Activated CD4-positive, alpha-beta memory T cell treated with anti-CD3 and anti-CD28 coated beads for 36 hours (primary cell): ENCODE measurements around the gene USP15. TPM values are rescaled to one million over a fixed set of nuclear protein-coding genes. Genes with fewer than 3 reads are reported as not detected.

Experiments used
- CTCF ChIA-PET: fragments of 350-600 bp; sonication (Branson Sonifier 250); formaldehyde crosslinking; loops from one replicate; lab custom pipeline; 2021; ENCODE audit warnings: antibody characterized with exemption, inconsistent platforms; lab: Charles Lee
- POLR2A ChIA-PET: fragments of 350-600 bp; sonication (Branson Sonifier 250); formaldehyde crosslinking; loops from one replicate; lab custom pipeline; 2021; ENCODE audit warnings: antibody characterized with exemption; lab: Charles Lee
- DNase-seq: peaks from one replicate; pipeline ENCODE4 v3.0.0-alpha.2; 2020
- H3K27ac Mint-ChIP-seq: one replicate; pipeline ENCODE4 v1.8.0; 2021; ENCODE audit warnings: mixed read lengths
- H3K27me3 Mint-ChIP-seq: one replicate; pipeline ENCODE4 v1.8.0; 2021; ENCODE audit warnings: mixed read lengths
- H3K36me3 Mint-ChIP-seq: one replicate; pipeline ENCODE4 v1.8.0; 2021; ENCODE audit warnings: mixed read lengths
- H3K4me1 Mint-ChIP-seq: one replicate; pipeline ENCODE4 v1.8.0; 2021; ENCODE audit warnings: low read depth, mixed read lengths
- H3K4me3 Mint-ChIP-seq: one replicate; pipeline ENCODE4 v1.8.0; 2021; ENCODE audit warnings: mild to moderate bottlenecking, mixed read lengths
- H3K9me3 Mint-ChIP-seq: one replicate; pipeline ENCODE4 v1.8.0; 2021; ENCODE audit warnings: mixed read lengths
- intact Hi-C: fragments of 100-400 bp; cut with micrococcal nuclease; formaldehyde crosslinking; loops from one replicate; pipeline ENCODE4 v1.15.1; 2023
- total RNA-seq, 2 experiments: library from RNA; stranded (reverse); gene quantifications; one replicate each; pipeline ENCODE4 v1.2.3, GENCODE V29; 2021

USP15 gene
- total RNA-seq, 2 experiments from 2014 or later, result 76.8 to 82.8 TPM

GRCh38 chr12:62290846-62291245 is 30.6 kb downstream of the USP15 start:
- ChIA-PET CTCF (no interaction called here), POLR2A (no interaction called here)
- DNase-seq, result no peak
- Mint-ChIP-seq H3K36me3 (peaks cover 59% of the 10 kb centered on the region), H3K27me3 (no peaks in the 10 kb centered on the region), H3K9me3 (peaks cover 25% of the 10 kb centered on the region), H3K27ac (peak overlapping the region; percentile 46), H3K4me3 (no peak overlapping the region), H3K4me1 (peaks cover 77% of the 10 kb centered on the region)
- intact Hi-C loops, result loop anchor here (1.0 kb wide), 1 partner anchor 30 kb away; no protein-coding TSS in a partner anchor

GRCh38 chr12:62291864-62292760 is 31.9 kb downstream of the USP15 start:
- peak overlapping the region; percentile 67 for H3K27ac Mint-ChIP-seq
- no peaks in the 10 kb centered on the region for H3K27me3 Mint-ChIP-seq
- ChIA-PET POLR2A (no interaction called here), CTCF (no interaction called here)
- intact Hi-C loops, result loop anchor here (1.0 kb wide), 1 partner anchor 31 kb away; no protein-coding TSS in a partner anchor
- H3K4me3 Mint-ChIP-seq, result no peak overlapping the region
- peaks cover 23% of the 10 kb centered on the region for H3K9me3 Mint-ChIP-seq
- H3K36me3 Mint-ChIP-seq, result peaks cover 61% of the 10 kb centered on the region
- DNase-seq, result peak; percentile 44
- H3K4me1 Mint-ChIP-seq, result peaks cover 78% of the 10 kb centered on the region

GRCh38 chr12:62292761-62293344 is 32.6 kb downstream of the USP15 start:
- H3K4me3 Mint-ChIP-seq, result no peak overlapping the region
- H3K36me3 Mint-ChIP-seq, result peaks cover 63% of the 10 kb centered on the region
- POLR2A ChIA-PET, result no interaction called here

GRCh38 chr12:62294378-62294777 is 34.2 kb downstream of the USP15 start:
- DNase-seq, result no peak
- POLR2A ChIA-PET, result no interaction called here
- peaks cover 60% of the 10 kb centered on the region for H3K36me3 Mint-ChIP-seq

More at GRCh38 chr12:62292761-62293344, 32.6 kb downstream of the USP15 start:
- intact Hi-C loops, result no loop called here
- CTCF ChIA-PET, result no interaction called here
- peaks cover 23% of the 10 kb centered on the region for H3K9me3 Mint-ChIP-seq
- H3K4me1 Mint-ChIP-seq, result peaks cover 77% of the 10 kb centered on the region
- H3K27me3 Mint-ChIP-seq, result no peaks in the 10 kb centered on the region
- DNase-seq, result no peak
- H3K27ac Mint-ChIP-seq, result no peak overlapping the region

GRCh38 chr12:62296001-62296400 is 35.8 kb downstream of the USP15 start:
- intact Hi-C loops, result no loop called here
- Mint-ChIP-seq H3K36me3 (peaks cover 55% of the 10 kb centered on the region), H3K27ac (peak overlapping the region; percentile 6), H3K4me1 (peaks cover 71% of the 10 kb centered on the region), H3K4me3 (no peak overlapping the region), H3K9me3 (peaks cover 2% of the 10 kb centered on the region), H3K27me3 (no peaks in the 10 kb centered on the region)
- POLR2A ChIA-PET, result no interaction called here
- CTCF ChIA-PET, result no interaction called here
- no peak for DNase-seq

More at GRCh38 chr12:62294378-62294777, 34.2 kb downstream of the USP15 start:
- Mint-ChIP-seq H3K9me3 (peaks cover 15% of the 10 kb centered on the region), H3K4me3 (no peak overlapping the region), H3K27me3 (no peaks in the 10 kb centered on the region), H3K27ac (no peak overlapping the region), H3K4me1 (peaks cover 72% of the 10 kb centered on the region)
- CTCF ChIA-PET, result no interaction called here
- intact Hi-C loops, result no loop called here

GRCh38 chr12:62297321-62297720 is 37.1 kb downstream of the USP15 start:
- ChIA-PET POLR2A (no interaction called here), CTCF (no interaction called here)
- Mint-ChIP-seq H3K4me3 (no peak overlapping the region), H3K36me3 (peaks cover 65% of the 10 kb centered on the region), H3K27ac (peak overlapping the region; percentile 7), H3K27me3 (no peaks in the 10 kb centered on the region), H3K4me1 (peaks cover 64% of the 10 kb centered on the region), H3K9me3 (no peaks in the 10 kb centered on the region)
- DNase-seq, result no peak
- intact Hi-C loops, result no loop called here

GRCh38 chr12:62299617-62300016 is 39.4 kb downstream of the USP15 start:
- CTCF ChIA-PET, result no interaction called here
- Mint-ChIP-seq H3K27ac (no peak overlapping the region), H3K36me3 (peaks cover 77% of the 10 kb centered on the region), H3K9me3 (peaks cover 5% of the 10 kb centered on the region), H3K27me3 (no peaks in the 10 kb centered on the region), H3K4me3 (no peak overlapping the region), H3K4me1 (peaks cover 56% of the 10 kb centered on the region)
- no peak for DNase-seq
- intact Hi-C loops, result no loop called here
- POLR2A ChIA-PET, result no interaction called here

- Mint-ChIP-seq H3K36me3 (peaks cover 78% of the 10 kb centered on the region), H3K9me3 (peaks cover 8% of the 10 kb centered on the region), H3K4me3 (no peak overlapping the region), H3K4me1 (peaks cover 48% of the 10 kb centered on the region), H3K27ac (peak overlapping the region; percentile 6), H3K27me3 (no peaks in the 10 kb centered on the region)
- intact Hi-C loops, result no loop called here
- CTCF ChIA-PET, result no interaction called here
- no peak for DNase-seq
- POLR2A ChIA-PET, result no interaction called here
These were observed 41.0 kb downstream of the USP15 start for GRCh38 chr12:62301080-62301798.

- peaks cover 47% of the 10 kb centered on the region for H3K4me1 Mint-ChIP-seq
- H3K4me3 Mint-ChIP-seq, result no peak overlapping the region
- no peaks in the 10 kb centered on the region for H3K27me3 Mint-ChIP-seq
- DNase-seq, result no peak
- H3K36me3 Mint-ChIP-seq, result peaks cover 77% of the 10 kb centered on the region
- H3K27ac Mint-ChIP-seq, result no peak overlapping the region
- intact Hi-C loops, result no loop called here
- ChIA-PET POLR2A (no interaction called here), CTCF (no interaction called here)
- H3K9me3 Mint-ChIP-seq, result peaks cover 8% of the 10 kb centered on the region
These were observed 41.6 kb downstream of the USP15 start for GRCh38 chr12:62301799-62302133.

- ChIA-PET POLR2A (no interaction called here), CTCF (no interaction called here)
- intact Hi-C loops, result no loop called here
- no peak overlapping the region for H3K4me3 Mint-ChIP-seq
- H3K4me1 Mint-ChIP-seq, result peaks cover 48% of the 10 kb centered on the region
- H3K9me3 Mint-ChIP-seq, result peaks cover 8% of the 10 kb centered on the region
- no peaks in the 10 kb centered on the region for H3K27me3 Mint-ChIP-seq
- no peak overlapping the region for H3K27ac Mint-ChIP-seq
- no peak for DNase-seq
- H3K36me3 Mint-ChIP-seq, result peaks cover 73% of the 10 kb centered on the region
These were observed 44.4 kb downstream of the USP15 start for GRCh38 chr12:62304560-62304959.

- H3K27ac Mint-ChIP-seq, result no peak overlapping the region
- H3K4me3 Mint-ChIP-seq, result no peak overlapping the region
- ChIA-PET CTCF (no interaction called here), POLR2A (no interaction called here)
- no peak for DNase-seq
- peaks cover 73% of the 10 kb centered on the region for H3K36me3 Mint-ChIP-seq
- intact Hi-C loops, result no loop called here
- peaks cover 43% of the 10 kb centered on the region for H3K4me1 Mint-ChIP-seq
- H3K27me3 Mint-ChIP-seq, result no peaks in the 10 kb centered on the region
- H3K9me3 Mint-ChIP-seq, result peaks cover 8% of the 10 kb centered on the region
These were observed 45.6 kb downstream of the USP15 start for GRCh38 chr12:62305778-62306177.
